ENCODE data around the gene CCND1. TPM values are rescaled to one million over a fixed set of nuclear protein-coding genes. Genes with fewer than 3 reads are reported as not detected.

The CCND1 gene
- total and polyA plus RNA-seq, 2 of the 8 experiments (the other 6 are each of a cell fraction or from before 2014, with no cell fraction given) = 64.5 to 170 TPM

GRCh38 chr11:69699213-69699612 lies 58.3 kb downstream of the CCND1 start (continued):
- TF ChIP-seq RXRA (IDR thresholded peaks at IDR 0.05; ENCODE audit: insufficient read depth, low read depth, low read length) (no peak), MAX (IDR thresholded peaks at IDR 0.05) (no peak), NRF1 (IDR thresholded peaks at IDR 0.05; ENCODE audit: low read depth, low read length) (no peak), RBBP5 (IDR thresholded peaks at IDR 0.05; ENCODE audit: borderline replicate concordance, low read depth, low read length) (no peak), CHD1 (IDR thresholded peaks at IDR 0.05; ENCODE audit: low read depth, low read length) (no peak)

Measured in H1 (cell line).